D341Med (cell line): ENCODE results near the gene PRDM15.

Experiments used
- DNase-seq: peaks from one replicate; pipeline ENCODE4 v3.0.0; 2012; ENCODE audit warnings: low spot score

PRDM15 gene

GRCh38 chr21:41886328-41886727 lies 7.2 kb upstream of the PRDM15 start:
- no peak for DNase-seq

GRCh38 chr21:41885341-41886024 lies 6.3 kb upstream of the PRDM15 start:
- DNase-seq = no peak

DNA sequence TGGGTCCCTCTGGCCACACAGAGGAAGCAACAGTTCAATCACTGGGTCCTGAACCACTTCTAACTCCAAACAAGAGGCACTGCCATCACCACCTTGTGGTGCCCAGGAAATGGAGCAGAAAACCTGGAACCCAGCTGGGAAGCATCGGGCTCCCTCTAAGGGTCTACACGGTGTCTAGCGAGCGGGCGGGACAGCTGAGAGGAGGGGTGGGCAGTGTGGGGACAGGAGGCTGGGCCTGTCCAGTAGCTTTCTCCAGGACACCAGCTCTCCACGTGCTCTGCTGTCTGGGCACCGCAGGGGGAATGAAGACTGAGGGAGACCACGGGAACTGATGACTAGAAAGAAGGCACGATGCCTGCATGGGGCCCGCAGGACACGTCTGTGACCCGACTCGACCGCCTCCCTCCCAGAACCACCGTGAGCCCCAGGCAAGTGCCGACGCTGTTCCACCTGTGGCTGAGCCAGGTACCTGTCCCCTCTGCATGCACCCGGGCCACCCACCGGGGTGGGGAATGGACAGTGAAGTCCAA lies 5.4 kb upstream of the PRDM15 start:
- DNase-seq = no peak

DNA sequence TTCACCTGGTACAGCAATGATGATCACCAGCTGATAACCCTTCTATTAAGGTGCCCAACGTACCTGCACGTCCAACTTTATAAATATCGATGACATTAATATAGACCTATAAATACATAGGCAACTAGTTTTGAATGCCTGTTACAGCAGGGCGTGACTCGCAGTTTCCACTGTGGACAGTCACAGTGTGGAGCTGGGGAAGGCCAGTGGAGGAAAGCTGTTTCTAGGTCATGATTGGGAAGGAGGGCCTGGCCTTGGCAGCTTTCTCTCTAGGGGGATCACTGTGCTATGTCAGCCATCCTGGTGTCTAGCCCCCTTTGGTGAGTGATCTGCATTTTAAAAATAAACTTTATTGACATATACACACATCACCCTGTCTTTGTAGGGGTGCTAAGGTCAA lies 4.4 kb upstream of the PRDM15 start:
- DNase-seq = no peak

- DNase-seq = no peak
Observed at GRCh38 chr21:41881051-41881450, 1.9 kb upstream of the PRDM15 start.

GRCh38 chr21:41880153-41880552 lies 1.0 kb upstream of the PRDM15 start:
- no peak for DNase-seq

DNA sequence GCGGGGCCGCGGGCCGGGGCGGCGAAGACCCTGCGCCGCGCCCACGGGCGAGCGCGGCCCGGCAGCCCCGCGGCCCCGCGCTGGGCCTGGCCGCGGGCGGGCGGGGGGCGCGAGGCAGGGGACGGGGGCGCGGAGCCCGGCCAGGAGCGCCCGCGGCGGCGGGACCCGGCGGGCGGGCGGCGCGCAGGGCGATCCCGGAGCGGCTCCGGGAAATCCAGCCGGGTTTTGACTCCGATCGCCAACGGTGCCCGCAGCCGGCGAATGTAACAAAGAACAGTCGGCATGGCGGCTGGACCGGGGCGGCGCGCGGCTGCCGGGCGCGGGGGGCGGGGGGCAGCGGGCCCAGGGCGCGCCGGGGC lies 334 bp downstream of the PRDM15 start:
- DNase-seq = peak; percentile 94

- peak; percentile 58 for DNase-seq
Observed at GRCh38 chr21:41877901-41878830, 978 bp downstream of the PRDM15 start.

DNA sequence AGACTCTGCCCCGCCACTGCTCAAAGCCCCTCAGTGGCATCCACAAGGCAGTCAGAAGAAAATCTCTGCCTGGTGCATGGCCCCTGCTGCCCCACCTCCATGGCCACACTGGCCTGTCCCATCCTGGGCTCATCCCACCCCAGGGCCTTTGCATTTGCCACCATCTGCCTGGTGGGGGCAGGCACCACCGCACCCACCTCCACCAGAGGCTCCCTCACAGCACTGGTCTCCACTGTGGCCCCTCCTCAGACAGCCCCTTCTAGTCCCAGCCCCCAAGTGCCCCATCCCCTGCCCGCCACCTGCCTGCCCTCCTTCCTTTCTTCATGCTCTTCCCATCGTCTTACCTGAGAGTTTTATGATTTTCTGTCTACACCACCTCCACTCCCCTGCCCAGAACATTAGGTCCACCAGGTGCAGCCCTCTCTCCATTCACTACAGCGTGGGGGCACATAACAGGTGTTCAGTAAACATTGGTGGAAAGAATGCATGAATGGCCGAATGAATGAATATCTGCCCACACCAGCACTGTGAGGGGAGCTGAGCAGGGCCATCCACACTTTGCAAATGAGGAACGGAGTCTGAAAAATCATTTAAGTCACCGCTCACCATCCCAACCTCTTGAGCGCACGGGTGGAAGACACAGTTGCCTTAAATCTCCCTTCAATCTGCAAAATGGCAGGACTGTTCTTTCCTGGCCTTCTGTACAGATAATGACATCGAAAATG lies 2.1 kb downstream of the PRDM15 start:
- DNase-seq = no peak

- no peak for DNase-seq
Observed at GRCh38 chr21:41876396-41876795, 2.7 kb downstream of the PRDM15 start.

- DNase-seq = no peak
Observed at GRCh38 chr21:41875086-41875485, 4.1 kb downstream of the PRDM15 start.

GRCh38 chr21:41874611-41875010 lies 4.5 kb downstream of the PRDM15 start:
- no peak for DNase-seq

- no peak for DNase-seq
Observed at GRCh38 chr21:41873426-41873825, 5.7 kb downstream of the PRDM15 start.

- DNase-seq = no peak
Observed at GRCh38 chr21:41873005-41873404, 6.1 kb downstream of the PRDM15 start.

DNA sequence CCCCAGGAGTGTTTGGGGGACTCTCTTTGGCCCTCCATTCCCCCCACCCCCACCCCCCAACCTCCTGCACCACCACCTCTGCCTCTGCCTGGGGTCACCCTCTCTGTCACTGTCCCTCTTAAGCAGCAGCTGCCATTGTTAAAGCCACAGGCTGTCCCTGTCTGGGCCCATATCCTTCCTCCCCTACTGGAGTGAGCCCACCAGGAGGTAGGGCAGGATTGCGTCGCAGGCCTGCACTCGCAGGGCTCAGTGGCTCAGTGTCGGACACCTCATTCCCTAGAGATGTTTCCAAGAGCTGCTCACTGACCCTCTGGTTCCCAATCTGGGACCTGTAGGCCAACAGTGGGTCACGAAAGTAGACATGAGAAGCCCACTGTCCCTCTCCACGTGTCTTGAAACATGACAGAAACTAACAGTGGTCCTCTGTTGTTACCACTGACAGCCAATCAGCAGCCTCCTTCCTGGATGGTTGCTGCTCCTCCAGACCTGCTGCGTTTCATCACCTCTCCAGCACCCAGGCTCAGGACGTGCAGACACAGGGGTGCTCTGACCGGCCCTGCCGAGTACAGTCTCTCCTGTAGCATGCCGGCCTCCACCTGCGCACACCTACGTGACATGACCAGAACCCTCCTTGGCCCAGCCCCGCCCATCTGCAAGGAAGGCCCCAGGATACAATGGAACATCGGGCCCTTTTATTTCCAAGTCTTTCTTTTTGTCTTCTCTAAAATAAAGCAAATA lies 7.7 kb downstream of the PRDM15 start:
- DNase-seq = no peak

- no peak for DNase-seq
Observed at GRCh38 chr21:41869771-41870170, 9.4 kb downstream of the PRDM15 start.

GRCh38 chr21:41868062-41868710 lies 11.0 kb downstream of the PRDM15 start:
- DNase-seq = no peak

DNA sequence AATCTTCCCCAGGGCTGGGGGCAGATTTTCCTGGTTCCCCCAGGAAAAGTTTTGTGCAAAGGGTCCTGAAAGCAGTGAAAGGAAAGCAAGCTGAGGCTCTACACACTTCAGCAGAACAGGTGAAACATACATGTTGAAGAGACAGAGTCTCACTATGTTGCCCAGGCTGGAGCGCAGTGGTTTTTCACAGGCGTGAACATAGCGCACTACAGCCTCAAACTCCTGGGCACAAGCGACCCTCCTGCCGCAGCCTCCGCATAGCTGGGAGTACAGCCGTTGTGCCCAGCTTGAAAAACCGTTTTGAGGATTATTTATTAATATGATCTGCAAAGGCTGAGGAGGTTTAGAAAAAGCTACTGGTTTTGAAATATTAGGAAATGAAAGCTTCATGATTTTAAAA lies 11.8 kb downstream of the PRDM15 start:
- no peak for DNase-seq

GRCh38 chr21:41866274-41866809 lies 12.8 kb downstream of the PRDM15 start:
- no peak for DNase-seq

GRCh38 chr21:41865002-41865777 lies 14.0 kb downstream of the PRDM15 start:
- DNase-seq = no peak
